Sciatic nerve (tissue), 2 donors: ENCODE data around the gene ST6GALNAC1. TPM values are rescaled to one million over a fixed set of nuclear protein-coding genes. Genes with fewer than 3 reads are reported as not detected.
A peak's percentile ranks its signal among the peaks of the same experiment; 100 is the strongest.

Experiments used
- ATAC-seq: fragments of 200-7000 bp; cut with Tn5 transposase; one replicate; pipeline ENCODE4 v1.9.1; 2020; ENCODE audit warnings: mild to moderate bottlenecking, moderate library complexity
- DNase-seq: peaks from one replicate; pipeline ENCODE4 v3.0.0-alpha.2; 2020; ENCODE audit warnings: low spot score
- intact Hi-C: fragments of 100-400 bp; cut with DNase I; formaldehyde crosslinking; loops from one replicate; pipeline ENCODE4 v1.14.2; 2022
- total RNA-seq: library from RNA; stranded (reverse); fragmentation: NEBNext Ultra II Directional; extraction: Animal tissue kit (Norgen Biotek cat#: 25700); gene quantifications from one replicate; pipeline ENCODE4 v1.2.1, GENCODE V29; 2021
- donor health status: DM: no; HTN: no; CAD: no.
- donor health status: DM: no; HTN: no; CAD: no.

ST6GALNAC1 gene
- total RNA-seq, 1 donor from 2014 or later: 1.8 TPM

- intact Hi-C loops: no loop called here
- no peak for DNase-seq
- ATAC-seq: no peak
Measured at GRCh38 chr17:76677406-76677805, 33.8 kb upstream of the ST6GALNAC1 start.

GRCh38 chr17:76676629-76677028, 33.1 kb upstream of the ST6GALNAC1 start:
- DNase-seq (no peak), ATAC-seq (no peak)
- intact Hi-C loops: no loop called here

- DNase-seq (no peak), ATAC-seq (no peak)
- intact Hi-C loops: no loop called here
Measured at GRCh38 chr17:76675648-76676047, 32.1 kb upstream of the ST6GALNAC1 start.

GRCh38 chr17:76674600-76674999, 31.0 kb upstream of the ST6GALNAC1 start:
- intact Hi-C loops: no loop called here

GRCh38 chr17:76673729-76674128, 30.2 kb upstream of the ST6GALNAC1 start:
- no peak for DNase-seq
- intact Hi-C loops: no loop called here
- no peak for ATAC-seq

More at GRCh38 chr17:76674600-76674999, 31.0 kb upstream of the ST6GALNAC1 start:
- DNase-seq (no peak), ATAC-seq (no peak)

GRCh38 chr17:76672892-76673291, 29.3 kb upstream of the ST6GALNAC1 start:
- ATAC-seq (no peak), DNase-seq (no peak)
- intact Hi-C loops: no loop called here

- intact Hi-C loops: no loop called here
- no peak for ATAC-seq
- no peak for DNase-seq
Measured at GRCh38 chr17:76672270-76672851, 28.8 kb upstream of the ST6GALNAC1 start.

GRCh38 chr17:76671912-76672262, 28.3 kb upstream of the ST6GALNAC1 start:
- ATAC-seq: peak; percentile 18
- intact Hi-C loops: no loop called here

GRCh38 chr17:76671123-76671911, 27.8 kb upstream of the ST6GALNAC1 start:
- DNase-seq: peak; percentile 100
- intact Hi-C loops: no loop called here
- peak; percentile 100 for ATAC-seq

More at GRCh38 chr17:76671912-76672262, 28.3 kb upstream of the ST6GALNAC1 start:
- DNase-seq: no peak

- DNase-seq (no peak), ATAC-seq (no peak)
- intact Hi-C loops: no loop called here
Measured at GRCh38 chr17:76670718-76671122, 27.2 kb upstream of the ST6GALNAC1 start.

- DNase-seq (no peak), ATAC-seq (no peak)
- intact Hi-C loops: no loop called here
Measured at GRCh38 chr17:76670020-76670717, 26.6 kb upstream of the ST6GALNAC1 start.

GRCh38 chr17:76667786-76668453, 24.4 kb upstream of the ST6GALNAC1 start:
- DNase-seq (no peak), ATAC-seq (no peak)
- intact Hi-C loops: no loop called here

GRCh38 chr17:76667491-76667755, 23.9 kb upstream of the ST6GALNAC1 start:
- intact Hi-C loops: no loop called here
- no peak for DNase-seq
- no peak for ATAC-seq

- ATAC-seq (no peak), DNase-seq (no peak)
- intact Hi-C loops: no loop called here
Measured at GRCh38 chr17:76660656-76661042, 17.1 kb upstream of the ST6GALNAC1 start.

- intact Hi-C loops: no loop called here
- DNase-seq: no peak
- ATAC-seq: no peak
Measured at GRCh38 chr17:76659928-76660655, 16.5 kb upstream of the ST6GALNAC1 start.

- ATAC-seq (no peak), DNase-seq (no peak)
- intact Hi-C loops: no loop called here
Measured at GRCh38 chr17:76658242-76658662, 14.7 kb upstream of the ST6GALNAC1 start.

GRCh38 chr17:76657505-76658241, 14.1 kb upstream of the ST6GALNAC1 start:
- DNase-seq (no peak), ATAC-seq (no peak)
- intact Hi-C loops: no loop called here

GRCh38 chr17:76654408-76654807, 10.9 kb upstream of the ST6GALNAC1 start:
- intact Hi-C loops: no loop called here
- no peak for ATAC-seq
- no peak for DNase-seq

- ATAC-seq (no peak), DNase-seq (no peak)
- intact Hi-C loops: no loop called here
Measured at GRCh38 chr17:76650504-76650903, 6.9 kb upstream of the ST6GALNAC1 start.
